Psoas muscle (tissue), 8 donors: Measurements from ENCODE around the gene DDX39B. TPM values are rescaled to one million over a fixed set of nuclear protein-coding genes. Genes with fewer than 3 reads are reported as not detected.
A peak's percentile ranks its signal among the peaks of the same experiment; 100 is the strongest.

ENCODE experiments used
- ATAC-seq, 4 donors: fragments of 200-7000 bp; cut with Tn5 transposase; one replicate each; pipeline ENCODE4 v1.9.1; 2020; ENCODE audit warnings: moderate library complexity in 3 of 4, mild to moderate bottlenecking in 2 of 4
- DNase-seq, 2 donors: peaks; one replicate each; pipeline ENCODE4 v3.0.0-alpha.2; 2020
- H3K27ac ChIP-seq: fragments of 200-600 bp; one replicate; pipeline ENCODE4 v1.8.0; 2022
- H3K27me3 ChIP-seq, 3 donors: fragments of 200-600 bp in 1 of 3; one replicate each; pipeline versions ENCODE4 v1.6.1 to v1.8.0; 2013 to 2022; ENCODE audit warnings: low read length in 2 of 3, mild to moderate bottlenecking in 2 of 3, moderate library complexity in 1 of 3; ENCODE audit not compliant: insufficient read depth in 3 of 3
- H3K36me3 ChIP-seq, 2 donors: fragments of 200-600 bp in 1 of 2; one replicate each; pipeline versions ENCODE4 v1.6.1 to v1.8.0; 2013 to 2022; ENCODE audit warnings: low read depth in 1 of 2, mild to moderate bottlenecking in 1 of 2, moderate library complexity in 1 of 2; ENCODE audit not compliant: insufficient read depth in 1 of 2
- H3K4me1 ChIP-seq: fragments of 200-600 bp; one replicate; pipeline ENCODE4 v1.8.0; 2022
- H3K4me3 ChIP-seq: fragments of 200-600 bp; one replicate; pipeline ENCODE4 v1.8.0; 2022; ENCODE audit warnings: mild to moderate bottlenecking
- H3K9me3 ChIP-seq: fragments of 200-600 bp; one replicate; pipeline ENCODE4 v1.8.0; 2022
- WGBS, 3 donors: extraction: QIAGEN DNeasy Blood & Tissue Kit; methylation state at CpG; one replicate each; pipeline versions ENCODE4 v1.1.6 to v1.1.7; 2013; 5-methylcytosine and 5-hydroxymethylcytosine counted together
- intact Hi-C, 2 donors: fragments of 100-400 bp; cut with DNase I; formaldehyde crosslinking; loops; one replicate each; pipeline versions ENCODE4 v1.11.0 to v1.14.2; 2022
- polyA plus RNA-seq, 3 donors: library from polyadenylated mRNA; stranded (reverse); fragments of 200-250 nt; gene quantifications; one replicate each; pipeline ENCODE4 v1.2.3, GENCODE V29; 2013
- total RNA-seq, 4 donors: library from RNA; stranded (reverse); fragmentation: NEBNext Ultra II Directional in 2 of 4; extraction: Animal tissue kit (Norgen Biotek cat#: 25700) in 2 of 4; gene quantifications; one replicate each; pipeline versions ENCODE4 v1.2.1 to v1.2.4, GENCODE V29; 2021 to 2023
- TF ChIP-seq, protein P1 (sequence below): fragments of 200-600 bp; IDR thresholded peaks from one replicate; pipeline ENCODE4 v1.8.0; 2022; ENCODE audit warnings: antibody characterized with exemption
- donor health status: healthy with polysubstance abuse.
- donor health status: DM: no; HTN: no; CAD: no; lungs with moderate emphysema.
- donor health status: Bipolar disorder and iron deficiency.
- donor health status: healthy.
- donor health status: DM: yes; HTN: yes; CAD: no.
- donor health status: DM: no; HTN: no; CAD: no.
- donor health status: DM: no; HTN: no; CAD: no.
- donor health status: DM: yes; HTN: yes; CAD: no.

Gene DDX39B
- total and polyA plus RNA-seq, 7 donors: 128 to 186 (median 148) TPM

DNA sequence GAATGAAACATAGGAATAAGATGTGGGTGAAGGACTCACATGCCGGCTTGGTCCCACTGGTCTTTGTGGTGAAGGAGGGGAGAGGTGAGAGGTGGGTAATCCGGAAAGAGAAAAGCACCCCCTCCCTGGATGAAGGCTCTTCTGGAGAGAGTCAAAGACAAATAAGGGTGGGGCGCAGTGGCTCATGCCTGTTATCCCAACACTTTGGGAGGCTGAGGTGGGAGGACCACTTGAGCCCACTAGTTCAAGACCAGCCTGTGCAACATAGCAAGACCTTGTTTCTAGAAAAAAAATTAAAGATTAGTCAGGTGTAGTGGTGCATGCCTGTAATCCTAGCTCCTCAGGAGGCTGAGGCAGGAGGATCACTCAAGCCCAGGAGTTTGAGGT lies 37.3 kb upstream of the DDX39B start:
- no peaks in the 10 kb centered on the region for H3K27me3 ChIP-seq
- H3K4me3 ChIP-seq: no peak overlapping the region
- whole genome bisulfite sequencing, 3 donors: 86 to 94% (median 92%) methylated on average over 3 of the region's 3 CpGs
- no peaks in the 10 kb centered on the region for H3K4me1 ChIP-seq
- DNase-seq (no peak), ATAC-seq (no peak)
- intact Hi-C loops: no loop called here
- H3K27ac ChIP-seq: no peak overlapping the region
- no peaks in the 10 kb centered on the region for H3K36me3 ChIP-seq
- no peaks in the 10 kb centered on the region for H3K9me3 ChIP-seq
- TF ChIP-seq, protein P1, sequence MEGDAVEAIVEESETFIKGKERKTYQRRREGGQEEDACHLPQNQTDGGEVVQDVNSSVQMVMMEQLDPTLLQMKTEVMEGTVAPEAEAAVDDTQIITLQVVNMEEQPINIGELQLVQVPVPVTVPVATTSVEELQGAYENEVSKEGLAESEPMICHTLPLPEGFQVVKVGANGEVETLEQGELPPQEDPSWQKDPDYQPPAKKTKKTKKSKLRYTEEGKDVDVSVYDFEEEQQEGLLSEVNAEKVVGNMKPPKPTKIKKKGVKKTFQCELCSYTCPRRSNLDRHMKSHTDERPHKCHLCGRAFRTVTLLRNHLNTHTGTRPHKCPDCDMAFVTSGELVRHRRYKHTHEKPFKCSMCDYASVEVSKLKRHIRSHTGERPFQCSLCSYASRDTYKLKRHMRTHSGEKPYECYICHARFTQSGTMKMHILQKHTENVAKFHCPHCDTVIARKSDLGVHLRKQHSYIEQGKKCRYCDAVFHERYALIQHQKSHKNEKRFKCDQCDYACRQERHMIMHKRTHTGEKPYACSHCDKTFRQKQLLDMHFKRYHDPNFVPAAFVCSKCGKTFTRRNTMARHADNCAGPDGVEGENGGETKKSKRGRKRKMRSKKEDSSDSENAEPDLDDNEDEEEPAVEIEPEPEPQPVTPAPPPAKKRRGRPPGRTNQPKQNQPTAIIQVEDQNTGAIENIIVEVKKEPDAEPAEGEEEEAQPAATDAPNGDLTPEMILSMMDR: no peak

DNA sequence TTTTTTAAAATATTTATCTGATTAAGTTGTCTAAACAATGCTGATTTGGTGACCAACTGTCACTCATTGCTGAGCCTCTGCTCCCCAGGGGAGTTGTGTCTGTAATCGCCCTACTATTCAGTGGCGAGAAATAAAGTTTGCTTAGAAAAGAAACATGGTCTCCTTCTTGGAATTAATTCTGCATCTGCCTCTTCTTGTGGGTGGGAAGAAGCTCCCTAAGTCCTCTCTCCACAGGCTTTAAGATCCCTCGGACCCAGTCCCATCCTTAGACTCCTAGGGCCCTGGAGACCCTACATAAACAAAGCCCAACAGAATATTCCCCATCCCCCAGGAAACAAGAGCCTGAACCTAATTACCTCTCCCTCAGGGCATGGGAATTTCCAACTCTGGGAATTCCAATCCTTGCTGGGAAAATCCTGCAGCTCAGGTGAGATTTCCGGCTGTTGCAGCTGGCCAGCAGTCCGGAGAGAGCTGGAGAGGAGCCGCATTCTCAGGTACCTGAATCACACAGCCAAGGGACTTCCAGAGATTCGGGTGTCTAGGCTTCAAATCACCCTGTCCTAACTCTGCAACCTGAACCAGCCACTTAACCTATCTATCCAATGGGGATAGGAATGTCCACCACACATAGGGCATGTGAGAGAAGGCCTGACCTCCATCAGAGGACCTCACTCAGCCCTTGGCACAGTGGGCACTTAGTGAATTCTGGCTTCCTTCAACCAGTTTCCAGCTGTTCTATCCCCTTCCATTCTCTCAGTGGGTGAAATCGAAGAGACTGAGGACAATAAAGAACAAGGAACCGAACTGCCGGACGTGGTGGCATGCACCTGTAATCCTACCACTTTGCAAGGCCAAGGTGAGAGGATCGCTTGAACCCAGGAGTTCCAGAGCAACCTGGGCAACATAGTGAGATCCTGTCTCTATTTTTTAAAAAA lies 36.6 kb upstream of the DDX39B start:
- intact Hi-C loops: no loop called here

DNA sequence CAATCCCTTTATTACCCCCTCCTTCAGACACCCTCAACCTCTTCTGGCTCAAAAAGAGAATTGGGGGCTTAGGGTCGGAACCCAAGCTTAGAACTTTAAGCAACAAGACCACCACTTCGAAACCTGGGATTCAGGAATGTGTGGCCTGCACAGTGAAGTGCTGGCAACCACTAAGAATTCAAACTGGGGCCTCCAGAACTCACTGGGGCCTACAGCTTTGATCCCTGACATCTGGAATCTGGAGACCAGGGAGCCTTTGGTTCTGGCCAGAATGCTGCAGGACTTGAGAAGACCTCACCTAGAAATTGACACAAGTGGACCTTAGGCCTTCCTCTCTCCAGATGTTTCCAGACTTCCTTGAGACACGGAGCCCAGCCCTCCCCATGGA lies 35.8 kb upstream of the DDX39B start:
- DNase-seq (no peak), ATAC-seq (no peak)
- 79 to 90% (median 87%) methylated on average over 3 of the region's 3 CpGs for WGBS, 3 donors
- H3K27ac ChIP-seq: no peak overlapping the region
- TF ChIP-seq, protein P1: no peak
- H3K4me1 ChIP-seq: no peaks in the 10 kb centered on the region
- H3K9me3 ChIP-seq: no peaks in the 10 kb centered on the region
- intact Hi-C loops: no loop called here
- H3K36me3 ChIP-seq: no peaks in the 10 kb centered on the region
- no peak overlapping the region for H3K4me3 ChIP-seq
- no peaks in the 10 kb centered on the region for H3K27me3 ChIP-seq

More for the DNA sequence above, 36.6 kb upstream of the DDX39B start:
- H3K9me3 ChIP-seq: no peaks in the 10 kb centered on the region
- TF ChIP-seq, protein P1: no peak
- no peaks in the 10 kb centered on the region for H3K4me1 ChIP-seq
- ATAC-seq (no peak), DNase-seq (no peak)
- H3K36me3 ChIP-seq: no peaks in the 10 kb centered on the region
- WGBS, 3 donors: 74 to 78% (median 77%) methylated on average over 12 of the region's 12 CpGs
- H3K27ac ChIP-seq: no peak overlapping the region
- H3K4me3 ChIP-seq: no peak overlapping the region
- H3K27me3 ChIP-seq: no peaks in the 10 kb centered on the region

DNA sequence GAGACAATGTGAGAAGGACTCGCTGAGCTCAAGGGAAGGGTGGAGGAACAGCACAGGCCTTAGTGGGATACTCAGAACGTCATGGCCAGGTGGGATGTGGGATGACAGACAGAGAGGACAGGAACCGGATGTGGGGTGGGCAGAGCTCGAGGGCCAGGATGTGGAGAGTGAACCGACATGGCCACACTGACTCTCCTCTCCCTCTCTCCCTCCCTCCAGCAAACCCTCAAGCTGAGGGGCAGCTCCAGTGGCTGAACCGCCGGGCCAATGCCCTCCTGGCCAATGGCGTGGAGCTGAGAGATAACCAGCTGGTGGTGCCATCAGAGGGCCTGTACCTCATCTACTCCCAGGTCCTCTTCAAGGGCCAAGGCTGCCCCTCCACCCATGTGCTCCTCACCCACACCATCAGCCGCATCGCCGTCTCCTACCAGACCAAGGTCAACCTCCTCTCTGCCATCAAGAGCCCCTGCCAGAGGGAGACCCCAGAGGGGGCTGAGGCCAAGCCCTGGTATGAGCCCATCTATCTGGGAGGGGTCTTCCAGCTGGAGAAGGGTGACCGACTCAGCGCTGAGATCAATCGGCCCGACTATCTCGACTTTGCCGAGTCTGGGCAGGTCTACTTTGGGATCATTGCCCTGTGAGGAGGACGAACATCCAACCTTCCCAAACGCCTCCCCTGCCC lies 35.2 kb upstream of the DDX39B start:
- intact Hi-C loops: no loop called here
- DNase-seq (peak in 1 of 2 donors; percentile 42), ATAC-seq (no peak)
- Histone ChIP-seq H3K4me3 (peak overlapping the region; percentile 15), H3K36me3 (no peaks in the 10 kb centered on the region), H3K27ac (no peak overlapping the region), H3K4me1 (no peaks in the 10 kb centered on the region), H3K27me3 (no peaks in the 10 kb centered on the region), H3K9me3 (no peaks in the 10 kb centered on the region)
- TF ChIP-seq, protein P1: no peak
- WGBS, 3 donors: 81 to 85% (median 85%) methylated on average over 16 to 19 of the region's 19 CpGs
